ENCODE measurements around the gene BMAL1. TPM values are rescaled to one million over a fixed set of nuclear protein-coding genes. Genes with fewer than 3 reads are reported as not detected.

The BMAL1 gene
- total and polyA plus RNA-seq, 7 donors: 10.8 to 41.5 (median 27.7) TPM

- intact Hi-C loops (cut with DNase I): no loop called here
- H3K36me3 ChIP-seq: no peaks in the 10 kb centered on the region
- H3K27ac ChIP-seq: no peak overlapping the region
- DNase-seq: no peak
- 57 to 62% methylated on average over 5 of the region's 5 CpGs for WGBS, 2 donors
- no peak overlapping the region for H3K4me3 ChIP-seq
- H3K4me1 ChIP-seq: peaks cover 0 to 30% (median 26%) of the 10 kb centered on the region in 4 donors
- H3K9me3 ChIP-seq: no peaks in the 10 kb centered on the region
- TF ChIP-seq, protein P1, sequence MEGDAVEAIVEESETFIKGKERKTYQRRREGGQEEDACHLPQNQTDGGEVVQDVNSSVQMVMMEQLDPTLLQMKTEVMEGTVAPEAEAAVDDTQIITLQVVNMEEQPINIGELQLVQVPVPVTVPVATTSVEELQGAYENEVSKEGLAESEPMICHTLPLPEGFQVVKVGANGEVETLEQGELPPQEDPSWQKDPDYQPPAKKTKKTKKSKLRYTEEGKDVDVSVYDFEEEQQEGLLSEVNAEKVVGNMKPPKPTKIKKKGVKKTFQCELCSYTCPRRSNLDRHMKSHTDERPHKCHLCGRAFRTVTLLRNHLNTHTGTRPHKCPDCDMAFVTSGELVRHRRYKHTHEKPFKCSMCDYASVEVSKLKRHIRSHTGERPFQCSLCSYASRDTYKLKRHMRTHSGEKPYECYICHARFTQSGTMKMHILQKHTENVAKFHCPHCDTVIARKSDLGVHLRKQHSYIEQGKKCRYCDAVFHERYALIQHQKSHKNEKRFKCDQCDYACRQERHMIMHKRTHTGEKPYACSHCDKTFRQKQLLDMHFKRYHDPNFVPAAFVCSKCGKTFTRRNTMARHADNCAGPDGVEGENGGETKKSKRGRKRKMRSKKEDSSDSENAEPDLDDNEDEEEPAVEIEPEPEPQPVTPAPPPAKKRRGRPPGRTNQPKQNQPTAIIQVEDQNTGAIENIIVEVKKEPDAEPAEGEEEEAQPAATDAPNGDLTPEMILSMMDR (IDR thresholded peaks at IDR 0.05): no peak
- TF ChIP-seq EP300 (IDR thresholded peaks at IDR 0.05) (no peak), POLR2A (IDR thresholded peaks at IDR 0.05) (no peak), POLR2AphosphoS5 (IDR thresholded peaks at IDR 0.05) (no peak)
- H3K27me3 ChIP-seq: no peaks in the 10 kb centered on the region
Observed at GRCh38 chr11:13341026-13341425, 63.4 kb downstream of the BMAL1 start.

DNA sequence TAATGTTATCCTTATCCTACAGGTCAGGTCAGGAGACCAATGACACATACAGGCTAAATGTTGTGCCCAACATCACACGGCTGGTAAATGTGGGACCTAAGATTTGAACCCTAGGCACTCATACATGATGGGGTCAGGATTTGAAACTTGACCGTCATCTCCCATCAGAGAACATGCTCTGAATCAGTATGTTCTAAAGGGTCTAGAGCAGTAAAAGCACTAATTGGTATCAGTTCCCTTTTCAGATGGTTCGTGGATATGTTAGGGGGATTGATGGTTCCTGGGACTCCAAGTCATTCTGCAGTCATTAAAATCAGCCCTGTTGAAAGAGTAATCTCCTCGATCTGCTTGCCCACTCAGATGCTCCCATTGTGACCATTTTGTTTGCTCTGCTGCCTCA lies 65.5 kb downstream of the BMAL1 start:
- Histone ChIP-seq H3K27me3 (no peaks in the 10 kb centered on the region), H3K4me1 (peaks cover 0 to 25% (median 20%) of the 10 kb centered on the region in 4 donors), H3K27ac (no peak overlapping the region), H3K4me3 (no peak overlapping the region), H3K9me3 (no peaks in the 10 kb centered on the region), H3K36me3 (no peaks in the 10 kb centered on the region)
- 88 to 91% methylated on average over 4 of the region's 4 CpGs for WGBS, 2 donors
- intact Hi-C loops (cut with DNase I): loop anchor here (2.0 kb wide), 1 partner anchor 378 kb away; no protein-coding TSS in a partner anchor
- DNase-seq: no peak
- TF ChIP-seq POLR2AphosphoS5 (IDR thresholded peaks at IDR 0.05) (no peak), POLR2A (IDR thresholded peaks at IDR 0.05) (no peak), EP300 (IDR thresholded peaks at IDR 0.05) (no peak)
- TF ChIP-seq, protein P1 (IDR thresholded peaks at IDR 0.05): no peak

DNA sequence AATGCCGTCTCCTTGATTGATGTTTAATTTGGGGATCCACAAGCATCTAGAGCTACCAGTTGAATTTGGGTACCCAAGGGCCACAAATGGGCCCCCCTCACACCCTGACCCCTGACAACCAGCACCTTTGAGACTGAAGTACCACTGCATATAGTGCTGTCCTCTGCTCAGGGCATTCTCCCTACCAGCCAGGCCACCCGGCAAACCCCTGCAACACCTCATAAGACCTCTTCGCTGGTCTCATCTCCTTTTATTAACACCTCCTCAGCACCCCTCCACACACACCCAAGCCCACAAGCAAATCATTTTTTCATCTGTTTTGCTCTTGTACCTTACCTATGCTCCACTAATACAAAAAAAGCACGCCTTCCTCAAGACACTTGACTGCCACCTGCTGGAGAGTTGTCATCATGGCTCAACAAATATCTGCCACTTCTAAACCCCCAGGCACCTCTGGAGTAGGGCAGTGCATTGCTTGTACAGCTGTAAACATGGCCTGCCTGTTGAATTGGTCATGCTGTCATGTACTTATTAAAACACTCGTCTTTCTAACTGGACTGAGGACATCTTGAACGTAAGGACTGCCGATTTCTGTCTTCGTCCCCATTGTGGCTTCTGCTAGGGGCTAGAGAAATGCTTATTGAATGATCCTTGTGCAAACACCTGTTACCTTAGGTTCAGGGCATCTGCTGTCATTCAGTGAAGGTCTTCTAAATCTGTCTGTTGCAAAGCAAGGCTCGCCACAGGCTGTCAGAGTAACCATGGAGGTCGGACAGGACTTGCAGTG lies 66.5 kb downstream of the BMAL1 start:
- H3K36me3 ChIP-seq: no peaks in the 10 kb centered on the region
- no peak overlapping the region for H3K4me3 ChIP-seq
- intact Hi-C loops (cut with DNase I): loop anchor here (1.0 to 2.0 kb wide), 2 partner anchors 134 to 379 kb away; no protein-coding TSS in a partner anchor
- 69 to 73% methylated on average over 10 of the region's 10 CpGs for WGBS, 2 donors
- H3K4me1 ChIP-seq: peaks cover 0 to 16% (median 10%) of the 10 kb centered on the region in 4 donors
- no peak for DNase-seq
- no peaks in the 10 kb centered on the region for H3K27me3 ChIP-seq
- no peaks in the 10 kb centered on the region for H3K9me3 ChIP-seq
- TF ChIP-seq, protein P1 (IDR thresholded peaks at IDR 0.05): peak; percentile 54 to 82 (median 74)
- no peak for TF ChIP-seq EP300 (IDR thresholded peaks at IDR 0.05)
- no peak overlapping the region for H3K27ac ChIP-seq

- TF ChIP-seq POLR2AphosphoS5 (IDR thresholded peaks at IDR 0.05): no peak
- TF ChIP-seq EP300 (IDR thresholded peaks at IDR 0.05): no peak
- TF ChIP-seq POLR2A (IDR thresholded peaks at IDR 0.05): no peak
- TF ChIP-seq, protein P1 (IDR thresholded peaks at IDR 0.05): no peak
- no peaks in the 10 kb centered on the region for H3K27me3 ChIP-seq
- H3K4me3 ChIP-seq: no peak overlapping the region
- intact Hi-C loops (cut with DNase I): loop anchor here (1.0 kb wide), 1 partner anchor 135 kb away; no protein-coding TSS in a partner anchor
- H3K9me3 ChIP-seq: no peaks in the 10 kb centered on the region
- peaks cover 0 to 9% (median 3%) of the 10 kb centered on the region in 4 donors for H3K4me1 ChIP-seq
- 98 to 100% methylated on average over 1 of the region's 1 CpG for WGBS, 2 donors
- no peak for DNase-seq
- no peak overlapping the region for H3K27ac ChIP-seq
- H3K36me3 ChIP-seq: peaks cover 0 to 4% (median 0%) of the 10 kb centered on the region in 4 donors
Observed at GRCh38 chr11:13344818-13345217, 67.2 kb downstream of the BMAL1 start.

All from sigmoid colon (tissue), 7 donors.